IMR-90 (cell line): ENCODE results near the gene NNT.

ENCODE experiments used
- CEBPB ChIP-seq: IDR thresholded peaks from 2 replicates; pipeline ENCODE4 v1.6.1; 2012; ENCODE audit warnings: low read depth, low read length, improper control_type of control experiment
- CTCF ChIP-seq: conservative IDR thresholded peaks from 2 replicates; pipeline ENCODE4 v1.5.1; 2012; ENCODE audit warnings: mild to moderate bottlenecking, low read depth, low read length, improper control_type of control experiment
- MAFK ChIP-seq: IDR thresholded peaks from 2 replicates; pipeline ENCODE4 v1.6.1; 2012; ENCODE audit warnings: low read depth, low read length, improper control_type of control experiment
- MAZ ChIP-seq: IDR thresholded peaks from 2 replicates; pipeline ENCODE4 v1.6.1; 2012; ENCODE audit warnings: low read depth, mild to moderate bottlenecking, low read length, improper control_type of control experiment, moderate library complexity, borderline replicate concordance
- NFE2L2 ChIP-seq: fragments of 150-350 bp; IDR thresholded peaks from 2 replicates; pipeline ENCODE4 v1.6.1; 2016; ENCODE audit warnings: low read depth, mild to moderate bottlenecking, low read length
- POLR2A ChIP-seq: IDR thresholded peaks from 2 replicates; pipeline ENCODE4 v1.6.1; 2012; ENCODE audit warnings: mild to moderate bottlenecking, low read depth, low read length
- RAD21 ChIP-seq: IDR thresholded peaks from 2 replicates; pipeline ENCODE4 v1.6.1; 2012; ENCODE audit warnings: low read length, improper control_type of control experiment
- RCOR1 ChIP-seq: IDR thresholded peaks from 2 replicates; pipeline ENCODE4 v1.6.1; 2012; ENCODE audit warnings: mild to moderate bottlenecking, low read length, improper control_type of control experiment; ENCODE audit not compliant: insufficient replicate concordance
- RFX5 ChIP-seq: IDR thresholded peaks from 2 replicates; pipeline ENCODE4 v1.8.0; 2012; ENCODE audit warnings: low read depth, mild to moderate bottlenecking, low read length, moderate library complexity
- SMC3 ChIP-seq: fragments of 150-350 bp; IDR thresholded peaks from 2 replicates; pipeline ENCODE4 v1.6.1; 2016; ENCODE audit warnings: low read depth, mild to moderate bottlenecking, antibody characterized with exemption, low read length, moderate library complexity
- TF ChIP-seq, protein P1 (sequence below): fragments of 150-350 bp; IDR thresholded peaks from 2 replicates; pipeline ENCODE4 v1.6.1; 2016; ENCODE audit warnings: low read depth, mild to moderate bottlenecking, low read length, moderate library complexity, borderline replicate concordance

DNA sequence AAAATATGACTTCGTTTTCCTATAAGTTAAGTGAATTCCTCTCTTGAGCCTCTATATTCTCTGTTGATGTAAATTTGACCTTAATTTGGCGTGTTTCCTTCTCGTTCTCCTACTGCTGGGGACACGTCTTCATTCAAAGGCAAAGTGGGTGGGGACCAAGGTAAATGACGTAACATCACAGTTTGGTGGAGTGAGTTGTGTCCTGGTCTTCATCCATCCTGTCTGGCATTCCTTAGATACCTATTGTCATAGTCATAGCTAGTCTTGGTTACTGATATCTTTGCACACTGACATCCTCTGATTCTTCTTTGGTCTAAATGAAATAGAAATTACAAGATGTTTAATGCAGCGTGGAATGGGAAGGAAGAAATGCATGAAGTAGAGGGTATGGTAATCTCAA, 108.5 kb downstream of the NNT start:
- TF ChIP-seq CTCF: no peak
- TF ChIP-seq SMC3: no peak
- no peak for TF ChIP-seq MAFK
- TF ChIP-seq RAD21: no peak
- TF ChIP-seq POLR2A: no peak
- TF ChIP-seq RCOR1: no peak
- TF ChIP-seq MAZ: no peak
- no peak for TF ChIP-seq CEBPB
- no peak for TF ChIP-seq RFX5
- no peak for TF ChIP-seq NFE2L2
- TF ChIP-seq, protein P1, sequence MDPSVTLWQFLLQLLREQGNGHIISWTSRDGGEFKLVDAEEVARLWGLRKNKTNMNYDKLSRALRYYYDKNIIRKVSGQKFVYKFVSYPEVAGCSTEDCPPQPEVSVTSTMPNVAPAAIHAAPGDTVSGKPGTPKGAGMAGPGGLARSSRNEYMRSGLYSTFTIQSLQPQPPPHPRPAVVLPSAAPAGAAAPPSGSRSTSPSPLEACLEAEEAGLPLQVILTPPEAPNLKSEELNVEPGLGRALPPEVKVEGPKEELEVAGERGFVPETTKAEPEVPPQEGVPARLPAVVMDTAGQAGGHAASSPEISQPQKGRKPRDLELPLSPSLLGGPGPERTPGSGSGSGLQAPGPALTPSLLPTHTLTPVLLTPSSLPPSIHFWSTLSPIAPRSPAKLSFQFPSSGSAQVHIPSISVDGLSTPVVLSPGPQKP: no peak
